Thyroid gland (tissue), 4 donors: Measurements from ENCODE around the gene TNS3. TPM values are rescaled to one million over a fixed set of nuclear protein-coding genes. Genes with fewer than 3 reads are reported as not detected.
A peak's percentile ranks its signal among the peaks of the same experiment; 100 is the strongest.

Experiments
- DNase-seq, 2 donors: peaks; one replicate each; pipeline ENCODE4 v3.0.0-alpha.2; 2019
- H3K27ac ChIP-seq, 3 donors: fragments of 200-600 bp; sonication (generic); 1 replicate in 2 of 3; 2 replicates in 1 of 3; pipeline ENCODE4 v1.5.1; 2016 to 2019; ENCODE audit warnings: mild to moderate bottlenecking in 1 of 3, moderate library complexity in 1 of 3
- H3K27me3 ChIP-seq: fragments of 200-600 bp; sonication (generic); one replicate; pipeline ENCODE4 v1.5.1; 2019
- H3K36me3 ChIP-seq, 2 donors: fragments of 200-600 bp; sonication (generic); one replicate each; pipeline ENCODE4 v1.5.1; 2016 to 2019
- H3K4me1 ChIP-seq, 2 donors: fragments of 200-600 bp; sonication (generic); one replicate each; pipeline ENCODE4 v1.5.1; 2017 to 2019
- H3K4me3 ChIP-seq, 3 donors: fragments of 200-600 bp; sonication (generic); replicated peaks in 1 of 3; 1 replicate in 2 of 3; 2 replicates in 1 of 3; pipeline ENCODE4 v1.5.1; 2016; ENCODE audit warnings: mild to moderate bottlenecking in 1 of 3
- H3K9me3 ChIP-seq: fragments of 200-600 bp; sonication (generic); one replicate; pipeline ENCODE4 v1.5.1; 2017
- POLR2A ChIP-seq, 2 donors: fragments of 450-650 bp; IDR thresholded peaks; one replicate each; pipeline ENCODE4 v1.6.1; 2017; ENCODE audit warnings: antibody characterized with exemption in 2 of 2, mild to moderate bottlenecking in 2 of 2, moderate library complexity in 1 of 2
- WGBS, 2 donors: methylation state at CpG; one replicate each; pipeline ENCODE4 v1.1.5; 2017; 5-methylcytosine and 5-hydroxymethylcytosine counted together
- intact Hi-C: fragments of 100-400 bp; cut with DNase I; formaldehyde crosslinking; loops from one replicate; pipeline ENCODE4 v1.15.1; 2023
- total RNA-seq, 4 donors: library from RNA; depleted of rRNA; stranded (reverse); fragments of >200 nt; gene quantifications; one replicate each; pipeline ENCODE4 v1.2.3, GENCODE V29; 2016
- TF ChIP-seq, protein P1 (sequence below), 6 experiments: fragments of 200-600 bp in 3 of 6; fragments of 450-650 bp in 3 of 6; sonication (generic) in 3 of 6; IDR thresholded peaks; one replicate each; pipeline ENCODE4 v1.5.1; 2016 to 2019; ENCODE audit warnings: antibody characterized with exemption in 6 of 6, mild to moderate bottlenecking in 2 of 6, inconsistent platforms in 1 of 6, moderate library complexity in 1 of 6

The TNS3 gene
- total RNA-seq, 4 donors from 2014 or later, result 65.8 to 93.0 (median 80.7) TPM

DNA sequence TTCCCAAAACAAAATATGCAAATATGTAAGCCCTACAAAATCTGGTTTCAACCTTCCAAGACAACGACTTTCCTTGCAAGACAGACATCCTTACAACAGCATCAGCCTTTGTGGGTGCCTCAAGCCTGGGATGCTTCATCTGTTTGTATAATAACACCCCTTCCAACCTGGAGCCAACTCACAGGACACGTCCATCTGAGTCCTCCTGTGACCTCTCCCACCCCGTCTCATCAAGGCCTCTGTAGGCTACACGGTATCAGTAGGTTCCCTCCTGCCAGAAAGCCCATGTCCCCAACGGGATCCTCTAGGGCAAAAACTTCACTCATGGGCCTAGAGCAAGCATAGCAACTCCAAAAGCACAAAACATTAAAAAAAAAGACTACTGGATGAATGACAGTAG, 173.2 kb downstream of the TNS3 start:
- intact Hi-C loops, result no loop called here
- H3K4me3 ChIP-seq, result no peak overlapping the region
- no peaks in the 10 kb centered on the region for H3K27me3 ChIP-seq
- peaks cover 13 to 14% of the 10 kb centered on the region in 2 donors for H3K36me3 ChIP-seq
- TF ChIP-seq, protein P1, sequence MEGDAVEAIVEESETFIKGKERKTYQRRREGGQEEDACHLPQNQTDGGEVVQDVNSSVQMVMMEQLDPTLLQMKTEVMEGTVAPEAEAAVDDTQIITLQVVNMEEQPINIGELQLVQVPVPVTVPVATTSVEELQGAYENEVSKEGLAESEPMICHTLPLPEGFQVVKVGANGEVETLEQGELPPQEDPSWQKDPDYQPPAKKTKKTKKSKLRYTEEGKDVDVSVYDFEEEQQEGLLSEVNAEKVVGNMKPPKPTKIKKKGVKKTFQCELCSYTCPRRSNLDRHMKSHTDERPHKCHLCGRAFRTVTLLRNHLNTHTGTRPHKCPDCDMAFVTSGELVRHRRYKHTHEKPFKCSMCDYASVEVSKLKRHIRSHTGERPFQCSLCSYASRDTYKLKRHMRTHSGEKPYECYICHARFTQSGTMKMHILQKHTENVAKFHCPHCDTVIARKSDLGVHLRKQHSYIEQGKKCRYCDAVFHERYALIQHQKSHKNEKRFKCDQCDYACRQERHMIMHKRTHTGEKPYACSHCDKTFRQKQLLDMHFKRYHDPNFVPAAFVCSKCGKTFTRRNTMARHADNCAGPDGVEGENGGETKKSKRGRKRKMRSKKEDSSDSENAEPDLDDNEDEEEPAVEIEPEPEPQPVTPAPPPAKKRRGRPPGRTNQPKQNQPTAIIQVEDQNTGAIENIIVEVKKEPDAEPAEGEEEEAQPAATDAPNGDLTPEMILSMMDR (IDR thresholded peaks at IDR 0.05), result no peak
- no peak for TF ChIP-seq POLR2A (IDR thresholded peaks at IDR 0.05)
- peak overlapping the region in 1 of 3 donors; percentile 93 for H3K27ac ChIP-seq
- H3K4me1 ChIP-seq, result peaks cover 34 to 41% of the 10 kb centered on the region in 2 donors
- no peaks in the 10 kb centered on the region for H3K9me3 ChIP-seq
- WGBS, 2 donors, result 92% methylated on average over 5 of the region's 5 CpGs
- DNase-seq, result no peak

DNA sequence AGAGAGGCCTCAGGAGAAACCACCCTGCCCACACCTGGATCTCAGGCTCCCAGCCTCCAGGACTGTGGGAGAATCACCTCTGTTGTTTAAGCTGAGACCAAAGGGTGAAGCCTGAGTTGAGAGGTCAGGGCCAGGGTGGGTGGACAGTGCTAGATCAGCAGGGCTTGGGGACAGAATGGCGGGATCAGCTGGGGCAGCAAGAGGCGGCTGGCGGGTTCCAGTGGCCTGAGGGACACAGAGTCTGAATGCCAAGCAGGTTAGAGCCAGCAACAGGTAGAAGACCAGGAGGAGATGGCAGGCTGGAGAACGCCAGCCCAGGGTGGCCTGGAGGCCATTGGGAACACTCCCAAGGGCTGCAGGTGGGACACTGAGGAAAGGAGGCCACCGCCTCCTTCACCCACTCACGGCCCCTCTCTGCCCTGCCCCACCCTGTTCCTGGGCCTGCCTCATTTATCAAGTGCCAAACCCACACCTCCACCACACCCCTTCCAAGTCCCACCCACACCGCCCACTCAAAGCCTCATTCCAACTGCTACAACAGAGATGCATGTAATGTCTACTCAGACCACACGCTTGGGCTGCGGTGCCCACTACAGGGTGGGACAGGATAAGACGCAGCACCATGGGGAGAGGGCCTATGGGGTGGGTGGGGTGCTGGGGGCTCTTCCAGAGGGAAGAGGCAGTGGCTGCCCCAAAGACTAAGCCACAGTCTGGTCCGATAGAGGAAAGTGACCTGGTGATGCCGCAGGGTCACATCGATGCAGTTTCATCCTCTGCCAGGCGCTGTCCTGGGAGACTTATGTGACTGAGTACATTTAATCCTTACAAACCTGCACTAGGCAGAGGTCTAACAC, 173.9 kb downstream of the TNS3 start:
- no peak overlapping the region for H3K4me3 ChIP-seq
- no peak for DNase-seq
- 92 to 98% methylated on average over 13 to 14 of the region's 14 CpGs for WGBS, 2 donors
- H3K4me1 ChIP-seq, result peaks cover 34 to 41% of the 10 kb centered on the region in 2 donors
- peaks cover 8 to 9% of the 10 kb centered on the region in 2 donors for H3K36me3 ChIP-seq
- peak overlapping the region; percentile 42 to 93 (median 85) for H3K27ac ChIP-seq
- H3K9me3 ChIP-seq, result no peaks in the 10 kb centered on the region
- no peaks in the 10 kb centered on the region for H3K27me3 ChIP-seq
- intact Hi-C loops, result no loop called here
- TF ChIP-seq, protein P1 (IDR thresholded peaks at IDR 0.05), result no peak
- TF ChIP-seq POLR2A (IDR thresholded peaks at IDR 0.05), result no peak

DNA sequence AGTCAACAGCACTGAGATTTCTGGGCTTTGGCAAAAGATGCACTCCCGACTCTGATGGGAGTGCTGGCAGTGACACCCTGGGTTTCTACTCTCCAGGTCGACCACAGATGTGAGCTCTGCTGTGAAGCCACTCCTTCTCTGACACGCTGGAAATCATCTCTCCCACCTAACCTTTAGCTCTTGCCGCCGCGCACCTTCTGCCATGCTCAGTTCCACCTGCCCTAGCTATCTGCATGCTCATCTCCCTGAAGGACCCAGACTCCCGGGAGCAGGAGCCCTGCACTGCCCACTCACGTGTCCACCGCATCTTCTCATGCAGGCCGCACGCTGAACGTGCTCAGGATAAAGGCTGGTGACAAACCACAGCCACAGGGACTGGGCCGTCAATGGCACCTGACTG, 174.8 kb downstream of the TNS3 start:
- DNase-seq, result no peak
- intact Hi-C loops, result no loop called here
- H3K4me3 ChIP-seq, result no peak overlapping the region
- H3K27me3 ChIP-seq, result no peaks in the 10 kb centered on the region
- peaks cover 34 to 41% of the 10 kb centered on the region in 2 donors for H3K4me1 ChIP-seq
- no peaks in the 10 kb centered on the region for H3K9me3 ChIP-seq
- H3K36me3 ChIP-seq, result peaks cover 8 to 9% of the 10 kb centered on the region in 2 donors
- H3K27ac ChIP-seq, result peak overlapping the region; percentile 85 to 94 (median 93)
- no peak for TF ChIP-seq POLR2A (IDR thresholded peaks at IDR 0.05)
- TF ChIP-seq, protein P1 (IDR thresholded peaks at IDR 0.05), result no peak
- 84 to 92% methylated on average over 13 of the region's 13 CpGs for WGBS, 2 donors

DNA sequence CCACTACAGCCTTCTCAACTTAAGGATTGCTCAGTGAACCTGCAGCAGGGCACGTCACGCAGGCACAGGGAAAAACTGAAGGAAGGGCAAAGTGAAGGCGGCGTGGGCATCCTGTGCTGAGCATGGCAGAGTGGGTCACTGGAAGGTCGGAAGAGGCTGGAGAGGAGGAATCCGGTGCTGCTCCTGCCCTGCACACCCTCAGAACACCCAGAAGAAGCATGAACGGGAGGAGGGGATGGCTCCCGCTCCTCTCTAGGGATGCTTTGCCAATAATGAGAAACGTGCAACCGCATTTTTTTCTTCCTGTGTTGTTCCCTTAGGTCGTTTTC, 175.1 kb downstream of the TNS3 start:
- no peaks in the 10 kb centered on the region for H3K9me3 ChIP-seq
- intact Hi-C loops, result no loop called here
- H3K36me3 ChIP-seq, result peaks cover 5 to 9% of the 10 kb centered on the region in 2 donors
- peaks cover 34 to 41% of the 10 kb centered on the region in 2 donors for H3K4me1 ChIP-seq
- TF ChIP-seq, protein P1 (IDR thresholded peaks at IDR 0.05), result no peak
- no peak for TF ChIP-seq POLR2A (IDR thresholded peaks at IDR 0.05)
- H3K27me3 ChIP-seq, result no peaks in the 10 kb centered on the region
- H3K4me3 ChIP-seq, result no peak overlapping the region
- H3K27ac ChIP-seq, result peak overlapping the region; percentile 85 to 94 (median 93)
- 47 to 55% methylated on average over 11 of the region's 11 CpGs for WGBS, 2 donors
- peak; percentile 32 to 59 for DNase-seq
